ENCODE data around the gene ITGA11.

GRCh38 chr15:68464448-68465090 is 32.6 kb upstream of the ITGA11 start:
- TF ChIP-seq POLR2A (IDR thresholded peaks at IDR 0.05; ENCODE audit: low read depth, low read length) (no peak), TAF1 (IDR thresholded peaks at IDR 0.05; ENCODE audit: borderline replicate concordance, low read depth, low read length) (no peak), POLR2AphosphoS5 (IDR thresholded peaks at IDR 0.05; ENCODE audit: low read depth, low read length) (no peak)

Data from GM12892 (cell line).